RWPE2 (cell line): ENCODE results near the gene UBE3B.

Experiments
- ATAC-seq: fragments of 200-7000 bp; cut with Tn5 transposase; 3 replicates; pipeline ENCODE4 v1.9.1; 2021; ENCODE audit warnings: low read depth
- DNase-seq: peaks from one replicate; pipeline ENCODE4 v3.0.0-alpha.2; 2020; ENCODE audit warnings: low spot score
- H3K27ac ChIP-seq: fragments of 450-650 bp; 2 replicates; pipeline ENCODE4 v1.5.1; 2017; ENCODE audit warnings: mild to moderate bottlenecking; ENCODE audit not compliant: poor library complexity, severe bottlenecking
- H3K27me3 ChIP-seq: fragments of 250-450 bp; sonication (Bioruptor Pico); 2 replicates; pipeline ENCODE4 v1.5.1; 2021; ENCODE audit warnings: mild to moderate bottlenecking, moderate library complexity; ENCODE audit not compliant: insufficient read depth, poor library complexity, severe bottlenecking
- H3K36me3 ChIP-seq: fragments of 250-450 bp; sonication (Bioruptor Pico); 2 replicates; pipeline ENCODE4 v1.5.1; 2020; ENCODE audit warnings: low read depth, mild to moderate bottlenecking, moderate library complexity
- H3K4me1 ChIP-seq: fragments of 250-450 bp; sonication (Bioruptor Pico); 2 replicates; pipeline ENCODE4 v1.5.1; 2021; ENCODE audit warnings: mild to moderate bottlenecking, moderate library complexity; ENCODE audit not compliant: insufficient read depth, poor library complexity, severe bottlenecking
- H3K4me3 ChIP-seq: fragments of 250-450 bp; sonication (Bioruptor Pico); 2 replicates; pipeline ENCODE4 v1.5.1; 2021; ENCODE audit warnings: mild to moderate bottlenecking, moderate library complexity; ENCODE audit not compliant: severe bottlenecking
- H3K9me3 ChIP-seq: fragments of 250-450 bp; sonication (Bioruptor Pico); 2 replicates; pipeline ENCODE4 v1.5.1; 2021; ENCODE audit warnings: mild to moderate bottlenecking, moderate library complexity; ENCODE audit not compliant: severe bottlenecking
- TF ChIP-seq, protein P1 (sequence below): fragments of 450-650 bp; IDR thresholded peaks from one replicate; pipeline ENCODE4 v1.5.1; 2017; ENCODE audit warnings: mild to moderate bottlenecking, moderate library complexity; ENCODE audit not compliant: poor library complexity, severe bottlenecking

The UBE3B gene

DNA sequence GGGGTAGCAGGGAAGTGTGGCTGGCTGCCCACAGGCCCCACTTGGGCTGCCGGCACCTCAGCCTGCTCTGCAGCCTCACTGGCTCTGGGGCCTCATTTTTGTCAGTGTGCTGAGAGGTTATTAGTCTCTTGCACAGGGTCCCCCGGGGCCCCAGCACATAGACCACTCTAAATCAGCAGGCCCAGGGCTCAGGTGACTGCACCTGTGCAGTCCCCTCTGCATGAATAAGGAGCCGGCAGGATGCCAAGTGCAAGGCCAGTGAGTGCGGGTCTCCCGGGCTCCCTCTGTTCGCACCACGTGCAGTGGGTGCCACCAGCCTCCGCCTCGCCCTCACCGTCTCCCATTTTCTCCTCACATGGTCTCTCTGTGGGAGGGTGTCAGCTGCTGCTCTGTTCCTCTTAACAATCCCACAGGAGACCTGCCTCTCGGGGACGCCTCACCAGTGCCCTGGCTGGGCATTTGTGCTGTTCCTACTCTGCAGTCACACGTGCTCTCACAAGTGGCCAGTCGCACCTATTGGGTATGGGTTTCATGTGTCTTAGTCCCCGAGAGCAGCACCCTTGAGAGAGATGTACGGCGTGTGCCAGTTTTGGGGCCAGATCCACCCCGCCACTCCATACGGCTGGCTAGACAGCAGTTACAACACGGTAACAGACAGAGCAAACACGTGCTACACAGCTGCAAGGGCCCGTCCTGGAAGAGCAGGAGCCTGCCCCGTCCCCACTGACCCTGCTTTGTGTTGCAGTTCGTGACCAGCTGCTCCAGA is 55.5 kb downstream of the UBE3B start:
- Histone ChIP-seq H3K4me3 (no peak overlapping the region), H3K36me3 (peaks cover 3% of the 10 kb centered on the region), H3K27ac (no peak overlapping the region), H3K4me1 (no peaks in the 10 kb centered on the region), H3K27me3 (no peaks in the 10 kb centered on the region), H3K9me3 (no peaks in the 10 kb centered on the region)
- DNase-seq (no peak), ATAC-seq (no peak)
- TF ChIP-seq, protein P1, sequence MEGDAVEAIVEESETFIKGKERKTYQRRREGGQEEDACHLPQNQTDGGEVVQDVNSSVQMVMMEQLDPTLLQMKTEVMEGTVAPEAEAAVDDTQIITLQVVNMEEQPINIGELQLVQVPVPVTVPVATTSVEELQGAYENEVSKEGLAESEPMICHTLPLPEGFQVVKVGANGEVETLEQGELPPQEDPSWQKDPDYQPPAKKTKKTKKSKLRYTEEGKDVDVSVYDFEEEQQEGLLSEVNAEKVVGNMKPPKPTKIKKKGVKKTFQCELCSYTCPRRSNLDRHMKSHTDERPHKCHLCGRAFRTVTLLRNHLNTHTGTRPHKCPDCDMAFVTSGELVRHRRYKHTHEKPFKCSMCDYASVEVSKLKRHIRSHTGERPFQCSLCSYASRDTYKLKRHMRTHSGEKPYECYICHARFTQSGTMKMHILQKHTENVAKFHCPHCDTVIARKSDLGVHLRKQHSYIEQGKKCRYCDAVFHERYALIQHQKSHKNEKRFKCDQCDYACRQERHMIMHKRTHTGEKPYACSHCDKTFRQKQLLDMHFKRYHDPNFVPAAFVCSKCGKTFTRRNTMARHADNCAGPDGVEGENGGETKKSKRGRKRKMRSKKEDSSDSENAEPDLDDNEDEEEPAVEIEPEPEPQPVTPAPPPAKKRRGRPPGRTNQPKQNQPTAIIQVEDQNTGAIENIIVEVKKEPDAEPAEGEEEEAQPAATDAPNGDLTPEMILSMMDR, result no peak

DNA sequence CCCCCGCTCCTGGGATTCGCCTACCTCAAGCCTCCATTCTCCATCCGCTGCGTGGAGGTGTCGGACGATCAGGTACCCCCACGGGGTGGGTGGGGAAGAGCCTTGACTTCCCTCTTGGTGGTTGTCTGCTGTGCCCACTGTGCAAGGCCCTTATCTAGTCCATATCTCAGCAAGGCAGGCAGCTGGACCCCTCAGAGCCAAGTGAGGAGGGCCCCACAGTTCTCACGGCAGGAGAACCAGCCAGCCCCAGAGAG is 56.0 kb downstream of the UBE3B start:
- Histone ChIP-seq H3K4me3 (no peak overlapping the region), H3K27me3 (no peaks in the 10 kb centered on the region), H3K27ac (no peak overlapping the region), H3K4me1 (no peaks in the 10 kb centered on the region), H3K9me3 (no peaks in the 10 kb centered on the region), H3K36me3 (peaks cover 3% of the 10 kb centered on the region)
- DNase-seq (no peak), ATAC-seq (no peak)
- TF ChIP-seq, protein P1, result no peak

- no peak for ATAC-seq
- DNase-seq, result no peak
- TF ChIP-seq, protein P1, result no peak
- no peaks in the 10 kb centered on the region for H3K27me3 ChIP-seq
- no peaks in the 10 kb centered on the region for H3K9me3 ChIP-seq
- H3K27ac ChIP-seq, result no peak overlapping the region
- H3K4me3 ChIP-seq, result no peak overlapping the region
- H3K4me1 ChIP-seq, result no peaks in the 10 kb centered on the region
- peaks cover 3% of the 10 kb centered on the region for H3K36me3 ChIP-seq
These were observed 57.0 kb downstream of the UBE3B start for GRCh38 chr12:109534456-109534855.

DNA sequence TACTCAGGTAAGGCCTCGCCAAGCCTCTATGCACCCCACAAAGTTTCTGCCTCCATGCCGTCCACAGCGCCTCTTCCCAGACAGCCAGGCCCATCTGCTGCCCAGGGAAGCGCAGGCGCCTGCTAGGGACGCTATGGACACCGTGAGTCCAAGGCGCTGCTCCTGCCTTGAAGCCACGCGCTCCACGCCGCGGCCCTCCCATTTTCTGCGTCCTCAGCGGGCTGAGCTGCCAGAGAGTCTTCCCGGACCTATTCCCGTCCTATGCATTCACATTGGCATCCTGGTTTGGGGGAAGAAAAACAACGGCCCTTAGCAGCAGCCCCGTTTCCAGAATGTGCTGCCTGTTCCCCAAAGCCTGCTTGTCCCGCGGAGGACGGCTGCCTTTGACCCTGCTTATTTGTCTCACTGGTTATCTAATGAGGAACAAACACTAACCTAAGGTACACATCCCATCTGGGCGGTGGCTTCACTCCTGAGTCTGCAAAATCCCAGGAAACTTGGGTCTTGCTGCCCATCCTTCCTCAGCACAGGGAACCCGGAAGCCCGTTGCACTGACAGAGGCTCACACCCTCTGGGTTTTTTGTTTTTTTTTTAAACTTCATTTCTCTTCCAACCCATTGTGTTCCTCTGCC is 57.9 kb downstream of the UBE3B start:
- ATAC-seq (no peak), DNase-seq (no peak)
- H3K27me3 ChIP-seq, result no peaks in the 10 kb centered on the region
- peaks cover 3% of the 10 kb centered on the region for H3K36me3 ChIP-seq
- no peak overlapping the region for H3K4me3 ChIP-seq
- no peak overlapping the region for H3K27ac ChIP-seq
- H3K4me1 ChIP-seq, result no peaks in the 10 kb centered on the region
- H3K9me3 ChIP-seq, result no peaks in the 10 kb centered on the region
- TF ChIP-seq, protein P1, result no peak

DNA sequence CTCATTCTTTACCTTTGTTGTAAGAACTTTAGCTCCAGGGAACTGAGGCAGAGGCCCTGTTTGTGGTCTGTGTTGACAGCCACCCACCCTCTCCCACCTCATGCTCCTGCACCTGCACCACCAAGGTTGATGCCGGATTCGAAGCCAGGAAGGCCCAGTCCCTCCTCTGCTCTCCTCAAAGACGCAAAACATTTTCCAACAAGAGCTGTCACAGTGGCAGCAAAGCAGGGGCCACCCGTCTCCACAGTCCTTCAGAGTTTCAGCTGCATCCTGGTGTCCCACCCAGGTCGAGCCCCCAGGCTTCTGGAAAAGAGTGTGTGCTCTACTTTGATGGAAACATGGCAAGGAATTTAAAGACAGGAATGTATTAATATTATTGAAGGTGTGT is 58.4 kb downstream of the UBE3B start:
- peaks cover 3% of the 10 kb centered on the region; the same call in 1 of the 2 replicates for H3K36me3 ChIP-seq
- H3K4me3 ChIP-seq, result no peak overlapping the region
- ATAC-seq, result no peak
- H3K4me1 ChIP-seq, result no peaks in the 10 kb centered on the region
- DNase-seq, result no peak
- no peaks in the 10 kb centered on the region for H3K9me3 ChIP-seq
- H3K27me3 ChIP-seq, result no peaks in the 10 kb centered on the region
- TF ChIP-seq, protein P1, result no peak
- no peak overlapping the region for H3K27ac ChIP-seq
